ENCODE measurements around the gene NTRK3. TPM values are rescaled to one million over a fixed set of nuclear protein-coding genes. Genes with fewer than 3 reads are reported as not detected.

The NTRK3 gene
- total RNA-seq, 1 donor from 2014 or later = not detected

GRCh38 chr15:88250826-88251225 is 5.7 kb downstream of the NTRK3 start:
- Mint-ChIP-seq H3K27ac (ENCODE audit: unreplicated experiment) (no peak overlapping the region), H3K27me3 (ENCODE audit: unreplicated experiment) (peaks cover 28% of the 10 kb centered on the region)

GRCh38 chr15:88249220-88249619 is 7.3 kb downstream of the NTRK3 start:
- DNase-seq (ENCODE audit: extremely low spot score, unreplicated experiment) = no peak
- TF ChIP-seq CTCF (IDR thresholded peaks at IDR 0.05) = no peak
- H3K27ac Mint-ChIP-seq (ENCODE audit: unreplicated experiment) = no peak overlapping the region
- H3K27me3 Mint-ChIP-seq (ENCODE audit: unreplicated experiment) = peaks cover 15% of the 10 kb centered on the region
- H3K4me1 Mint-ChIP-seq (ENCODE audit: unreplicated experiment) = no peaks in the 10 kb centered on the region
- no peaks in the 10 kb centered on the region for H3K36me3 Mint-ChIP-seq (ENCODE audit: unreplicated experiment)
- H3K9me3 Mint-ChIP-seq (ENCODE audit: unreplicated experiment) = no peaks in the 10 kb centered on the region
- H3K4me3 Mint-ChIP-seq (ENCODE audit: unreplicated experiment) = no peak overlapping the region

More at GRCh38 chr15:88250826-88251225, 5.7 kb downstream of the NTRK3 start:
- Mint-ChIP-seq H3K4me1 (ENCODE audit: unreplicated experiment) (peaks cover 6% of the 10 kb centered on the region), H3K4me3 (ENCODE audit: unreplicated experiment) (no peak overlapping the region), H3K36me3 (ENCODE audit: unreplicated experiment) (no peaks in the 10 kb centered on the region), H3K9me3 (ENCODE audit: unreplicated experiment) (no peaks in the 10 kb centered on the region)
- TF ChIP-seq CTCF (IDR thresholded peaks at IDR 0.05) = no peak
- DNase-seq (ENCODE audit: extremely low spot score, unreplicated experiment) = no peak

- H3K9me3 Mint-ChIP-seq (ENCODE audit: unreplicated experiment) = no peaks in the 10 kb centered on the region
- peaks cover 8% of the 10 kb centered on the region for H3K27me3 Mint-ChIP-seq (ENCODE audit: unreplicated experiment)
- H3K4me1 Mint-ChIP-seq (ENCODE audit: unreplicated experiment) = no peaks in the 10 kb centered on the region
- no peak overlapping the region for H3K4me3 Mint-ChIP-seq (ENCODE audit: unreplicated experiment)
- H3K36me3 Mint-ChIP-seq (ENCODE audit: unreplicated experiment) = no peaks in the 10 kb centered on the region
- no peak overlapping the region for H3K27ac Mint-ChIP-seq (ENCODE audit: unreplicated experiment)
- no peak for TF ChIP-seq CTCF (IDR thresholded peaks at IDR 0.05)
- DNase-seq (ENCODE audit: extremely low spot score, unreplicated experiment) = no peak
Observed at GRCh38 chr15:88247914-88248313, 8.6 kb downstream of the NTRK3 start.

GRCh38 chr15:88246666-88247446 is 9.7 kb downstream of the NTRK3 start:
- peak; percentile 96 for TF ChIP-seq CTCF (IDR thresholded peaks at IDR 0.05)
- no peaks in the 10 kb centered on the region for H3K4me1 Mint-ChIP-seq (ENCODE audit: unreplicated experiment)
- no peak overlapping the region for H3K4me3 Mint-ChIP-seq (ENCODE audit: unreplicated experiment)
- no peak overlapping the region for H3K27ac Mint-ChIP-seq (ENCODE audit: unreplicated experiment)
- no peaks in the 10 kb centered on the region for H3K36me3 Mint-ChIP-seq (ENCODE audit: unreplicated experiment)
- no peaks in the 10 kb centered on the region for H3K9me3 Mint-ChIP-seq (ENCODE audit: unreplicated experiment)
- peak; percentile 90 for DNase-seq (ENCODE audit: extremely low spot score, unreplicated experiment)
- peaks cover 8% of the 10 kb centered on the region for H3K27me3 Mint-ChIP-seq (ENCODE audit: unreplicated experiment)

- no peak for TF ChIP-seq CTCF (IDR thresholded peaks at IDR 0.05)
- Mint-ChIP-seq H3K36me3 (ENCODE audit: unreplicated experiment) (no peaks in the 10 kb centered on the region), H3K4me3 (ENCODE audit: unreplicated experiment) (no peak overlapping the region), H3K27ac (ENCODE audit: unreplicated experiment) (no peak overlapping the region), H3K4me1 (ENCODE audit: unreplicated experiment) (no peaks in the 10 kb centered on the region), H3K27me3 (ENCODE audit: unreplicated experiment) (peaks cover 8% of the 10 kb centered on the region), H3K9me3 (ENCODE audit: unreplicated experiment) (no peaks in the 10 kb centered on the region)
- no peak for DNase-seq (ENCODE audit: extremely low spot score, unreplicated experiment)
Observed at GRCh38 chr15:88246081-88246480, 10.5 kb downstream of the NTRK3 start.

Data from osteocyte (in vitro differentiated cells).